DOHH2 (cell line): ENCODE results near the gene HNRNPA1.

ENCODE experiments used
- CTCF ChIP-seq: fragments of 200-600 bp; sonication (generic); IDR thresholded peaks from one replicate; pipeline ENCODE4 v1.5.1; 2014; ENCODE audit warnings: antibody characterized with exemption, mild to moderate bottlenecking, low read depth, low read length; ENCODE audit not compliant: poor library complexity, severe bottlenecking
- EZH2phosphoT487 ChIP-seq: fragments of 200-600 bp; sonication (generic); IDR thresholded peaks from 2 replicates; pipeline ENCODE4 v1.6.1; 2017; ENCODE audit warnings: borderline replicate concordance, mild to moderate bottlenecking, antibody characterized with exemption, low read length, moderate library complexity, mixed read lengths

- TF ChIP-seq CTCF (no peak), EZH2phosphoT487 (no peak)
Measured at GRCh38 chr12:54253240-54253639, 27.3 kb upstream of the HNRNPA1 start.
